IMR-90 (cell line): ENCODE results near the gene CYP27C1. TPM values are rescaled to one million over a fixed set of nuclear protein-coding genes. Genes with fewer than 3 reads are reported as not detected.

Experiments
- ATAC-seq: fragments of 200-7000 bp; cut with Tn5 transposase; 2 replicates; pipeline ENCODE4 v1.9.1; 2020; ENCODE audit warnings: low read depth, mild to moderate bottlenecking, moderate library complexity
- BruUV-seq: library from RNA; stranded (reverse); fragments of 400-500 nt; replicated peaks from 2 replicates; lab custom pipeline; 2021; lab: Mats Ljungman, UMichigan
- CTCF ChIA-PET: fragments of 300-600 bp; formaldehyde crosslinking; extraction: SDS; loops from one replicate; lab custom pipeline; 2021; ENCODE audit warnings: antibody characterized with exemption; lab: Yijun Ruan, JAX
- POLR2A ChIA-PET: fragments of 300-600 bp; sonication (Branson Sonifier 250); formaldehyde crosslinking; loops from one replicate; lab custom pipeline; 2022; ENCODE audit warnings: antibody characterized with exemption; ENCODE audit not compliant: unreplicated experiment; lab: Charles Lee
- DNase-seq: peaks from one replicate; pipeline ENCODE4 v3.0.0; 2013
- H2AFZ ChIP-seq: replicated peaks from 2 replicates; pipeline ENCODE3; 2013; ENCODE audit warnings: low read length, mild to moderate bottlenecking; ENCODE audit not compliant: poor library complexity
- H2AK5ac ChIP-seq: 2 replicates; pipeline ENCODE4 v1.6.1; 2013; ENCODE audit warnings: low read depth, low read length, inconsistent platforms
- H2AK9ac ChIP-seq: replicated peaks from 2 replicates; pipeline ENCODE3; 2013; ENCODE audit warnings: mild to moderate bottlenecking, low read depth, low read length, moderate library complexity; ENCODE audit not compliant: poor library complexity
- H2BK120ac ChIP-seq: 2 replicates; pipeline ENCODE4 v1.6.1; 2013; ENCODE audit warnings: low read depth, low read length, inconsistent platforms
- H2BK15ac ChIP-seq: 3 replicates; pipeline ENCODE4 v1.6.1; 2013; ENCODE audit warnings: low read depth, low read length, inconsistent platforms
- H2BK20ac ChIP-seq: 2 replicates; pipeline ENCODE4 v1.6.1; 2013; ENCODE audit warnings: low read depth, mild to moderate bottlenecking, inconsistent platforms, low read length, moderate library complexity
- H2BK5ac ChIP-seq: 2 replicates; pipeline ENCODE4 v1.6.1; 2013; ENCODE audit warnings: mild to moderate bottlenecking, low read depth, low read length, inconsistent platforms; ENCODE audit not compliant: poor library complexity, severe bottlenecking
- H3K14ac ChIP-seq: replicated peaks from 2 replicates; pipeline ENCODE4 v1.6.1; 2013; ENCODE audit warnings: low read depth, low read length, inconsistent platforms
- H3K18ac ChIP-seq: 2 replicates; pipeline ENCODE4 v1.6.1; 2013; ENCODE audit warnings: low read depth, low read length, control low read depth
- H3K23ac ChIP-seq: 2 replicates; pipeline ENCODE4 v1.6.1; 2013; ENCODE audit warnings: low read depth, low read length, inconsistent platforms
- H3K27ac ChIP-seq: 2 replicates; pipeline ENCODE4 v1.5.1; 2013; ENCODE audit warnings: mild to moderate bottlenecking, control low read depth, low read length; ENCODE audit not compliant: insufficient read depth
- H3K27me3 ChIP-seq: 2 replicates; pipeline ENCODE4 v1.6.1; 2013; ENCODE audit warnings: low read length; ENCODE audit not compliant: control insufficient read depth, insufficient read depth
- H3K36me3 ChIP-seq: 2 replicates; pipeline ENCODE4 v1.6.1; 2013; ENCODE audit warnings: low read length, mixed read lengths; ENCODE audit not compliant: control insufficient read depth, insufficient read depth
- H3K4ac ChIP-seq: 2 replicates; pipeline ENCODE4 v1.6.1; 2013; ENCODE audit warnings: low read depth, low read length, inconsistent platforms
- H3K4me1 ChIP-seq: 2 replicates; pipeline ENCODE4 v1.6.1; 2013; ENCODE audit warnings: low read length, mixed read lengths; ENCODE audit not compliant: control insufficient read depth, insufficient read depth
- H3K4me2 ChIP-seq: 2 replicates; pipeline ENCODE4 v1.6.1; 2013; ENCODE audit warnings: low read depth, mild to moderate bottlenecking, control low read depth, low read length, moderate library complexity
- H3K4me3 ChIP-seq: 2 replicates; pipeline ENCODE4 v1.5.1; 2013; ENCODE audit warnings: low read depth, mild to moderate bottlenecking, control low read depth, low read length, moderate library complexity; ENCODE audit not compliant: insufficient read depth
- H3K56ac ChIP-seq: 2 replicates; pipeline ENCODE4 v1.6.1; 2013; ENCODE audit warnings: low read length, inconsistent platforms; ENCODE audit not compliant: insufficient read depth; ENCODE audit errors: extremely low read depth
- H3K79me1 ChIP-seq, 2 experiments: 2 replicates each; pipeline ENCODE4 v1.6.1; 2013; ENCODE audit warnings: low read length in 2 of 2, inconsistent platforms in 1 of 2, low read depth in 1 of 2
- H3K9ac ChIP-seq: 2 replicates; pipeline ENCODE4 v1.6.1; 2013; ENCODE audit warnings: low read depth, low read length, control low read depth
- H3K9me1 ChIP-seq: 2 replicates; pipeline ENCODE4 v1.6.1; 2013; ENCODE audit warnings: low read length, inconsistent platforms; ENCODE audit not compliant: insufficient read depth
- H3K9me3 ChIP-seq: 2 replicates; pipeline ENCODE4 v1.6.1; 2013; ENCODE audit warnings: low read length; ENCODE audit not compliant: control insufficient read depth, insufficient read depth
- H4K20me1 ChIP-seq: 2 replicates; pipeline ENCODE4 v1.6.1; 2013; ENCODE audit warnings: low read length, inconsistent platforms; ENCODE audit not compliant: insufficient read depth
- H4K5ac ChIP-seq: 2 replicates; pipeline ENCODE4 v1.6.1; 2013; ENCODE audit warnings: mild to moderate bottlenecking, low read depth, low read length, control low read depth
- H4K8ac ChIP-seq, 2 experiments: 2 replicates each; pipeline ENCODE4 v1.6.1; 2013; ENCODE audit warnings: low read depth in 2 of 2, low read length in 2 of 2, control low read depth in 1 of 2, inconsistent platforms in 1 of 2
- H4K91ac ChIP-seq: 2 replicates; pipeline ENCODE4 v1.6.1; 2013; ENCODE audit warnings: low read depth, low read length, inconsistent platforms; ENCODE audit not compliant: insufficient read depth
- CEBPB ChIP-seq: IDR thresholded peaks from 2 replicates; pipeline ENCODE4 v1.6.1; 2012; ENCODE audit warnings: low read depth, low read length, improper control_type of control experiment
- CHD1 ChIP-seq: IDR thresholded peaks from 2 replicates; pipeline ENCODE4 v1.6.1; 2012; ENCODE audit warnings: low read depth, low read length, improper control_type of control experiment
- CTCF ChIP-seq: conservative IDR thresholded peaks from 2 replicates; pipeline ENCODE4 v1.5.1; 2012; ENCODE audit warnings: mild to moderate bottlenecking, low read depth, low read length, improper control_type of control experiment
- FOS ChIP-seq: fragments of 150-350 bp; IDR thresholded peaks from 2 replicates; pipeline ENCODE4 v1.6.1; 2016; ENCODE audit warnings: low read depth, low read length
- MAFK ChIP-seq: IDR thresholded peaks from 2 replicates; pipeline ENCODE4 v1.6.1; 2012; ENCODE audit warnings: low read depth, low read length, improper control_type of control experiment
- MAZ ChIP-seq: IDR thresholded peaks from 2 replicates; pipeline ENCODE4 v1.6.1; 2012; ENCODE audit warnings: low read depth, mild to moderate bottlenecking, low read length, improper control_type of control experiment, moderate library complexity, borderline replicate concordance
- MXI1 ChIP-seq: IDR thresholded peaks from 2 replicates; pipeline ENCODE4 v1.6.1; 2012; ENCODE audit warnings: low read depth, mild to moderate bottlenecking, low read length, moderate library complexity, borderline replicate concordance
- NFE2L2 ChIP-seq: fragments of 150-350 bp; IDR thresholded peaks from 2 replicates; pipeline ENCODE4 v1.6.1; 2016; ENCODE audit warnings: low read depth, mild to moderate bottlenecking, low read length
- POLR2A ChIP-seq: IDR thresholded peaks from 2 replicates; pipeline ENCODE4 v1.6.1; 2012; ENCODE audit warnings: mild to moderate bottlenecking, low read depth, low read length
- SMC3 ChIP-seq: fragments of 150-350 bp; IDR thresholded peaks from 2 replicates; pipeline ENCODE4 v1.6.1; 2016; ENCODE audit warnings: low read depth, mild to moderate bottlenecking, antibody characterized with exemption, low read length, moderate library complexity
- WGBS, 2 experiments: methylation state at CpG; one replicate each; pipeline versions ENCODE4 v1.1.5 to v1.1.7; 2013; ENCODE audit warnings: missing lambda C conversion rate in 2 of 2; ENCODE audit not compliant: insufficient read length in 1 of 2; ENCODE audit errors: extremely low coverage in 2 of 2; 5-methylcytosine and 5-hydroxymethylcytosine counted together
- dilution Hi-C: fragments of 300-500 bp; cut with HindIII; formaldehyde crosslinking; loops from one replicate; pipeline ENCODE4 v1.14.3; 2018; ENCODE audit warnings: low sequenced_read_pairs; ENCODE audit not compliant: unreplicated experiment
- in situ Hi-C: fragments of 300-500 bp; cut with MboI; formaldehyde crosslinking; loops from 3 replicates; pipeline ENCODE4 v1.14.3; 2019; ENCODE audit warnings: low sequenced_read_pairs, inconsistent platforms, mixed read lengths
- intact Hi-C: fragments of 100-400 bp; cut with micrococcal nuclease; formaldehyde crosslinking; loops from 2 replicates; pipeline ENCODE4 v1.10.0; 2022
- polyA plus RNA-seq, 3 experiments: library from polyadenylated mRNA; depleted of rRNA; stranded (reverse); fragments of >200 nt; gene quantifications; 2 replicates each; pipeline ENCODE4 v1.2.3, GENCODE V29; 2012; ENCODE audit warnings: low replicate concordance in 1 of 3
- total RNA-seq: library from RNA; depleted of rRNA; stranded (reverse); fragments of >200 nt; gene quantifications from 2 replicates; pipeline ENCODE4 v1.2.3, GENCODE V29; 2012
- TF ChIP-seq, protein P1 (sequence below): fragments of 150-350 bp; IDR thresholded peaks from 2 replicates; pipeline ENCODE4 v1.6.1; 2017; ENCODE audit warnings: mild to moderate bottlenecking, antibody characterized with exemption, low read length, low read depth
- TF ChIP-seq, protein P2 (sequence below): fragments of 150-350 bp; IDR thresholded peaks from 2 replicates; pipeline ENCODE4 v1.6.1; 2016; ENCODE audit warnings: low read depth, mild to moderate bottlenecking, low read length, moderate library complexity, borderline replicate concordance

Gene CYP27C1
- total and polyA plus RNA-seq, 2 of the 4 experiments (the other 2 are of a cell fraction), result not detected

- no peak overlapping the region for H2AK5ac ChIP-seq
- no peak overlapping the region for H2AK9ac ChIP-seq
- ATAC-seq, result no peak
- DNase-seq, result no peak
- peaks cover 14% of the 10 kb centered on the region for H3K27me3 ChIP-seq
- H3K14ac ChIP-seq, result no peak overlapping the region
- no CpG with 5 or more reads among the region's 8 CpGs for WGBS, 2 experiments
- no peaks in the 10 kb centered on the region for H3K9me1 ChIP-seq
- intact Hi-C loops (no loop called here), in situ Hi-C loops (no loop called here), dilution Hi-C loops (no loop called here)
- H3K9ac ChIP-seq, result no peak overlapping the region
- no peak overlapping the region for H4K91ac ChIP-seq
- H3K36me3 ChIP-seq, result no peaks in the 10 kb centered on the region
- no peak overlapping the region for H3K18ac ChIP-seq
- H2BK5ac ChIP-seq, result no peak overlapping the region
- ChIA-PET POLR2A (no interaction called here), CTCF (no interaction called here)
- H2BK15ac ChIP-seq, result no peak overlapping the region
- peaks cover 3% of the 10 kb centered on the region for H3K9me3 ChIP-seq
- no peak overlapping the region for H3K4me3 ChIP-seq
- H3K27ac ChIP-seq, result no peak overlapping the region
- H3K56ac ChIP-seq, result no peak overlapping the region
- no peak overlapping the region for H4K5ac ChIP-seq
- H2AFZ ChIP-seq, result no peak overlapping the region
- H2BK20ac ChIP-seq, result no peak overlapping the region
- H3K23ac ChIP-seq, result no peak overlapping the region
- no peak overlapping the region for H3K4me2 ChIP-seq
- TF ChIP-seq, protein P1, sequence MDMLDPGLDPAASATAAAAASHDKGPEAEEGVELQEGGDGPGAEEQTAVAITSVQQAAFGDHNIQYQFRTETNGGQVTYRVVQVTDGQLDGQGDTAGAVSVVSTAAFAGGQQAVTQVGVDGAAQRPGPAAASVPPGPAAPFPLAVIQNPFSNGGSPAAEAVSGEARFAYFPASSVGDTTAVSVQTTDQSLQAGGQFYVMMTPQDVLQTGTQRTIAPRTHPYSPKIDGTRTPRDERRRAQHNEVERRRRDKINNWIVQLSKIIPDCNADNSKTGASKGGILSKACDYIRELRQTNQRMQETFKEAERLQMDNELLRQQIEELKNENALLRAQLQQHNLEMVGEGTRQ, result no peak
- TF ChIP-seq NFE2L2 (no peak), POLR2A (no peak), MAFK (no peak), FOS (no peak), CEBPB (no peak), CHD1 (no peak), CTCF (no peak), MAZ (no peak), MXI1 (no peak), SMC3 (no peak)
- TF ChIP-seq, protein P2, sequence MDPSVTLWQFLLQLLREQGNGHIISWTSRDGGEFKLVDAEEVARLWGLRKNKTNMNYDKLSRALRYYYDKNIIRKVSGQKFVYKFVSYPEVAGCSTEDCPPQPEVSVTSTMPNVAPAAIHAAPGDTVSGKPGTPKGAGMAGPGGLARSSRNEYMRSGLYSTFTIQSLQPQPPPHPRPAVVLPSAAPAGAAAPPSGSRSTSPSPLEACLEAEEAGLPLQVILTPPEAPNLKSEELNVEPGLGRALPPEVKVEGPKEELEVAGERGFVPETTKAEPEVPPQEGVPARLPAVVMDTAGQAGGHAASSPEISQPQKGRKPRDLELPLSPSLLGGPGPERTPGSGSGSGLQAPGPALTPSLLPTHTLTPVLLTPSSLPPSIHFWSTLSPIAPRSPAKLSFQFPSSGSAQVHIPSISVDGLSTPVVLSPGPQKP, result no peak
- no peaks in the 10 kb centered on the region for H4K20me1 ChIP-seq
- no peak overlapping the region for H3K4ac ChIP-seq
- H2BK120ac ChIP-seq, result no peak overlapping the region
- H4K8ac ChIP-seq, result no peak overlapping the region
- BruUV-seq, result no TSS peak
- H3K79me1 ChIP-seq, result no peaks in the 10 kb centered on the region
- no peaks in the 10 kb centered on the region for H3K4me1 ChIP-seq
Measured at GRCh38 chr2:127233710-127234109, 13.6 kb upstream of the CYP27C1 start.
